Effector CD8-positive, alpha-beta T cell (primary cell): ENCODE results near the gene RNF4.
"Not testable (repeated sequence)": the region's sequence is repeated elsewhere in the genome, so short reads cannot be mapped to it uniquely, and the experiment has no call there.

Experiments
- DNase-seq: peaks from one replicate; lab custom pipeline; 2025; lab: John Stamatoyannopoulos, UW

RNF4 gene

GRCh38 chr4:2486981-2487380 lies 18.1 kb downstream of the RNF4 start:
- DNase-seq = no peak

GRCh38 chr4:2487632-2488031 lies 18.7 kb downstream of the RNF4 start:
- no peak for DNase-seq

GRCh38 chr4:2489081-2489805 lies 20.3 kb downstream of the RNF4 start:
- DNase-seq = no peak

GRCh38 chr4:2489841-2490552 lies 21.1 kb downstream of the RNF4 start:
- no peak for DNase-seq

GRCh38 chr4:2492970-2493369 lies 24.1 kb downstream of the RNF4 start:
- no peak for DNase-seq

GRCh38 chr4:2494992-2495391 lies 26.1 kb downstream of the RNF4 start:
- no peak for DNase-seq

GRCh38 chr4:2497324-2497723 lies 28.4 kb downstream of the RNF4 start:
- DNase-seq = no peak

GRCh38 chr4:2497931-2498330 lies 29.0 kb downstream of the RNF4 start:
- DNase-seq = no peak

GRCh38 chr4:2500547-2500946 lies 31.6 kb downstream of the RNF4 start:
- no peak for DNase-seq

GRCh38 chr4:2501034-2501594 lies 32.2 kb downstream of the RNF4 start:
- no peak for DNase-seq

GRCh38 chr4:2503809-2504208 lies 34.9 kb downstream of the RNF4 start:
- DNase-seq = no peak

- no peak for DNase-seq
Observed at GRCh38 chr4:2507259-2507658, 38.4 kb downstream of the RNF4 start.

- no peak for DNase-seq
Observed at GRCh38 chr4:2507855-2508254, 38.9 kb downstream of the RNF4 start.

GRCh38 chr4:2510351-2511259 lies 41.7 kb downstream of the RNF4 start:
- DNase-seq = no peak

- no peak for DNase-seq
Observed at GRCh38 chr4:2511645-2512131, 42.8 kb downstream of the RNF4 start.

GRCh38 chr4:2512396-2513135 lies 43.7 kb downstream of the RNF4 start:
- DNase-seq = no peak

GRCh38 chr4:2514193-2514592 lies 45.3 kb downstream of the RNF4 start:
- DNase-seq = not testable (repeated sequence)

- not testable (repeated sequence) for DNase-seq
Observed at GRCh38 chr4:2514944-2515343, 46.0 kb downstream of the RNF4 start.

- no peak for DNase-seq
Observed at GRCh38 chr4:2515830-2516550, 47.1 kb downstream of the RNF4 start.

GRCh38 chr4:2516635-2517034 lies 47.7 kb downstream of the RNF4 start:
- DNase-seq = no peak

- no peak for DNase-seq
Observed at GRCh38 chr4:2526559-2526958, 57.7 kb downstream of the RNF4 start.
